K562 (cell line): ENCODE results near the gene SLC35G4. TPM values are rescaled to one million over a fixed set of nuclear protein-coding genes. Genes with fewer than 3 reads are reported as not detected.

ENCODE experiments used
- FOXJ2 ChIP-seq: fragments of 200-800 bp; sonication (Bioruptor generic); IDR thresholded peaks from 2 replicates; pipeline ENCODE4 v1.6.1; 2016; ENCODE audit warnings: missing genetic modification characterization, missing compliant biosample characterization
- MCM3 ChIP-seq: fragments of 450-650 bp; IDR thresholded peaks from 2 replicates; pipeline ENCODE4 v1.6.1; 2016
- SRSF3 ChIP-seq: fragments of 200-400 bp; formaldehyde crosslinking; IDR thresholded peaks from 2 replicates; pipeline ENCODE4 v1.6.1; 2016; ENCODE audit warnings: mild to moderate bottlenecking, low read length, moderate library complexity; ENCODE audit not compliant: insufficient read depth
- THRAP3 ChIP-seq: fragments of 450-650 bp; IDR thresholded peaks from 2 replicates; pipeline ENCODE4 v1.6.1; 2016; ENCODE audit warnings: mild to moderate bottlenecking, inconsistent platforms, borderline replicate concordance
- TRIM28 ChIP-seq: fragments of 450-650 bp; IDR thresholded peaks from 2 replicates; pipeline ENCODE4 v1.6.1; 2017
- ZHX1 ChIP-seq: fragments of 150-350 bp; conservative IDR thresholded peaks from 2 replicates; pipeline ENCODE4 v1.6.1; 2014; ENCODE audit warnings: low read length
- polyA plus RNA-seq, 8 experiments: library from polyadenylated mRNA; depleted of rRNA in 4 of 8; stranded (reverse) in 5 of 8; unstranded in 3 of 8; fragments of >200 nt; fragmentation: Nextera tagmentation in 2 of 8; fragmentation: Illumina TruSeq in 1 of 8; extraction: Ambion mirVana in 2 of 8; extraction: Trizol in 1 of 8; gene quantifications; 2 replicates each; pipeline versions ENCODE4 v1.2.1 to v1.2.3, GENCODE V29; 2011 to 2014; ENCODE audit warnings: inconsistent platforms in 1 of 8, missing spikeins in 1 of 8
- total RNA-seq, 7 experiments: library from RNA; depleted of rRNA in 6 of 7; stranded (reverse); fragments of >200 nt in 6 of 7; fragmentation: Illumina TruSeq in 2 of 7; extraction: Trizol in 2 of 7; gene quantifications; 2 replicates each; pipeline versions ENCODE4 v1.2.1 to v1.2.3, GENCODE V29; 2011 to 2021; ENCODE audit warnings: low replicate concordance in 1 of 7
- TF ChIP-seq, protein P1 (sequence below), 2 experiments: fragments of 450-650 bp; IDR thresholded peaks; 2 replicates each; pipeline ENCODE4 v1.6.1; 2016; ENCODE audit warnings: mild to moderate bottlenecking in 2 of 2, borderline replicate concordance in 1 of 2, low read depth in 1 of 2, moderate library complexity in 1 of 2

SLC35G4 gene
- total and polyA plus RNA-seq, 9 of the 15 experiments (the other 6 are each of a cell fraction or from before 2014, with no cell fraction given), result not detected

DNA sequence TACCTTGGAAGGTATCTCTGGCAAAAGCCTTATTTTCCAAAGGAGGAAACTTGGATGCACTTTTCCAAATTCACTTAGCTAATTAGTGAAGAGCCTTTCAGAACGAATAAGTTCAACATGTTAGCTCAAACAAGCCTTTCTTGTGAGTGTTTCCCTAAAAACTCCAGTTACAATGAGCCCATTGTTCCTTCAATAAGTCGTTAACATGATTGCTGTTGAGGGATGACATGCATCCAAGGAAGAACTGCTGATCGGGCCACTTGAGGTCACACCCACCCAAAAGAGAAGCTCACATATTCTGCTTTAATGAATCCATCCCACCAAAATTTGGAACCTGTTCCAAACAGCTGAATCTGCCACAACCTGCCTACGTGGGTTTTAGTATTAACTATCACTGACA is 48.1 kb upstream of the SLC35G4 start (continued):
- TF ChIP-seq ZHX1, result no peak
- TF ChIP-seq, protein P1, sequence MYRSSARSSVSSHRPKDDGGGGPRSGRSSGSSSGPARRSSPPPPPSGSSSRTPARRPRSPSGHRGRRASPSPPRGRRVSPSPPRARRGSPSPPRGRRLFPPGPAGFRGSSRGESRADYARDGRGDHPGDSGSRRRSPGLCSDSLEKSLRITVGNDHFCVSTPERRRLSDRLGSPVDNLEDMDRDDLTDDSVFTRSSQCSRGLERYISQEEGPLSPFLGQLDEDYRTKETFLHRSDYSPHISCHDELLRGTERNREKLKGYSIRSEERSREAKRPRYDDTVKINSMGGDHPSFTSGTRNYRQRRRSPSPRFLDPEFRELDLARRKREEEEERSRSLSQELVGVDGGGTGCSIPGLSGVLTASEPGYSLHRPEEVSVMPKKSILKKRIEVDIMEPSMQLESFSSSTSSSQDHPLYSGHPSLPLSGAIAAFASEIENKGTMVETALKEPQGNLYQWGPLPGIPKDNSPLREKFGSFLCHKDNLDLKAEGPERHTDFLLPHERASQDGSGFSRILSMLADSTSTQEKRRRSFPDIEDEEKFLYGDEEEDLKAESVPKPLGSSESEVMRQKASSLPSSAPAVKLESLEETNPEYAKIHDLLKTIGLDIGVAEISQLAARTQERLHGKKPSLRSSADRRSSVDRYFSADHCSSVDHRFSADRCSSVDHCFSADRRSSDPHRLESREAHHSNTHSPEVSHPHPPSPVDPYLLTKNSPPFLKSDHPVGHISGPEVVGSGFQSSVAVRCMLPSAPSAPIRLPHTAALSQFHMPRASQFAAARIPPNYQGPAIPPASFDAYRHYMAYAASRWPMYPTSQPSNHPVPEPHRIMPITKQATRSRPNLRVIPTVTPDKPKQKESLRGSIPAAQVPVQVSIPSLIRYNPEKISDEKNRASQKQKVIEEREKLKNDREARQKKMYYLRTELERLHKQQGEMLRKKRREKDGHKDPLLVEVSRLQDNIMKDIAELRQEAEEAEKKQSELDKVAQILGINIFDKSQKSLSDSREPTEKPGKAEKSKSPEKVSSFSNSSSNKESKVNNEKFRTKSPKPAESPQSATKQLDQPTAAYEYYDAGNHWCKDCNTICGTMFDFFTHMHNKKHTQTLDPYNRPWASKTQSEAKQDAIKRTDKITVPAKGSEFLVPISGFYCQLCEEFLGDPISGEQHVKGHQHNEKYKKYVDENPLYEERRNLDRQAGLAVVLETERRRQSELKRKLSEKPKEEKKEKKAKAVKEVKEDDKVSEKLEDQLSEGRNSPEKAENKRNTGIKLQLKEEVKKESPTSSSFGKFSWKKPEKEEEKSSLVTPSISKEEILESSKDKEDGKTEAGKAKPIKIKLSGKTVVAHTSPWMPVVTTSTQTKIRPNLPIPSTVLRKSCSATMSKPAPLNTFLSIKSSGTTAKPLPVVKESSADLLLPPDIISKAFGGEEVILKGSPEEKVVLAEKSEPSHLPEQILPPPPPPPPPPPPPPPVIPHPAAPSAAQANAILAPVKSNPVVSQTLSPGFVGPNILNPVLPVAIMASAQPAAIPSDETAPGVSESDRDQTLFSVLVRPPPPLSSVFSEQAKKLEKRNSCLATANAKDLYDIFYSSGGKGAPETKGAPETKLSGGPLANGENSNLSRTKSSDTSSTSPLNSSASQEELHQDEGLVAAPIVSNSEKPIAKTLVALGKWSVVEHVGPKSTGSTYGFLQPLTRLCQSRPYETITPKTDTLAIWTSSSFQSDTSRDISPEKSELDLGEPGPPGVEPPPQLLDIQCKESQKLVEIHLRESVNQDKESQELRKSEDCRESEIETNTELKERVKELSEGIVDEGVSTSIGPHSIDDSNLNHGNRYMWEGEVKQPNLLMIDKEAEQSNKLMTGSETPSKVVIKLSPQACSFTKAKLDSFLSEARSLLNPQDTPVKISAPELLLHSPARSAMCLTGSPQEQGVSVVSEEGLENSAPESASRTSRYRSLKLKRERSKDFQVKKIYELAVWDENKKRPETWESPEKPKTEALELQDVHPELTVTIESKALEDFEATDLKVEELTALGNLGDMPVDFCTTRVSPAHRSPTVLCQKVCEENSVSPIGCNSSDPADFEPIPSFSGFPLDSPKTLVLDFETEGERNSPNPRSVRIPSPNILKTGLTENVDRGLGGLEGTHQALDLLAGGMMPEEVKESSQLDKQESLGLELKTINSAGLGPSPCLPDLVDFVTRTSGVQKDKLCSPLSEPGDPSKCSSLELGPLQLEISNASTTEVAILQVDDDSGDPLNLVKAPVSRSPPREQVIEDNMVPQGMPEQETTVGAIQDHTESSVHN (IDR thresholded peaks at IDR 0.05; ENCODE audit: borderline replicate concordance in 1 of 2, low read depth in 1 of 2), result no peak
- no peak for TF ChIP-seq MCM3
- TF ChIP-seq SRSF3, result no peak
- TF ChIP-seq TRIM28, result no peak
- no peak for TF ChIP-seq THRAP3
- no peak for TF ChIP-seq FOXJ2 (tag)
